ENCODE results near the gene TMOD4. TPM values are rescaled to one million over a fixed set of nuclear protein-coding genes. Genes with fewer than 3 reads are reported as not detected.

The TMOD4 gene
- total and polyA plus RNA-seq, 5 experiments from 2014 or later: 0.50 to 4.6 (median 1.3) TPM; not detected in 1

DNA sequence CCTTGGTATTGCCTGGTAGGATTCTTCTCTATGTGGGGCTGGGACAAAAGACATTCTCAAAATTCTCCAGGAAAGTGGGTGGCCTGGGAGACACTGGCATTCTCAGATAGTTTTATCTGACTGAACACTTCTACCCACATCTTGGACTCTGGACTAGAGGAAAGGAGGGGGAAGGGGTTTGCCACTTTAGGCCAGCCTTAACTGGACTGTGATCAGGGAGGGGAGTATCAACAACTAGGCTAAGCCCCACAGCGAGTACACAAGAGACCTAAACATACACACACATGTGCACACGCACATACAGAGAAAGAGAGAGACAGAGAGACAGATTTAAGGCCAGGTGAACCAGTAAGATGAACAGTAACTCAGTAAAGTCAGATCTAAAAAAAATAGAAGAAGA lies 28.1 kb downstream of the TMOD4 start:
- DNase-seq (no peak), ATAC-seq (no peak)
- H3K9me3 Mint-ChIP-seq: no peaks in the 10 kb centered on the region
- peak overlapping the region in 5 of 10 donors; percentile 4 to 97 (median 56) for H3K27ac Mint-ChIP-seq
- POLR2A ChIA-PET: interaction anchor here (0.6 to 4.4 kb wide), 3 partner anchors 13 to 108 kb away, joined by 3 to 20 read pairs (median 5); no protein-coding TSS in a partner anchor
- H3K27me3 Mint-ChIP-seq: no peaks in the 10 kb centered on the region
- peaks cover 11 to 23% (median 14%) of the 10 kb centered on the region in 4 donors for H3K4me1 Mint-ChIP-seq
- no peaks in the 10 kb centered on the region for H3K36me3 Mint-ChIP-seq
- peak overlapping the region in 9 of 10 donors; percentile 91 to 99 (median 97) for H3K4me3 Mint-ChIP-seq

GRCh38 chr1:151147132-151147503 lies 28.7 kb downstream of the TMOD4 start:
- Mint-ChIP-seq H3K4me1 (peaks cover 11 to 23% (median 14%) of the 10 kb centered on the region in 4 donors), H3K36me3 (no peaks in the 10 kb centered on the region), H3K27me3 (no peaks in the 10 kb centered on the region), H3K4me3 (peak overlapping the region; percentile 91 to 100 (median 97)), H3K9me3 (no peaks in the 10 kb centered on the region), H3K27ac (peak overlapping the region; percentile 30 to 97 (median 82))
- DNase-seq: no peak
- no peak for ATAC-seq
- POLR2A ChIA-PET: interaction anchor here (1.5 to 4.4 kb wide), 2 partner anchors 9 to 16 kb away, joined by 10 to 20 read pairs; partner anchors contain the start of gene TNFAIP8L2

DNA sequence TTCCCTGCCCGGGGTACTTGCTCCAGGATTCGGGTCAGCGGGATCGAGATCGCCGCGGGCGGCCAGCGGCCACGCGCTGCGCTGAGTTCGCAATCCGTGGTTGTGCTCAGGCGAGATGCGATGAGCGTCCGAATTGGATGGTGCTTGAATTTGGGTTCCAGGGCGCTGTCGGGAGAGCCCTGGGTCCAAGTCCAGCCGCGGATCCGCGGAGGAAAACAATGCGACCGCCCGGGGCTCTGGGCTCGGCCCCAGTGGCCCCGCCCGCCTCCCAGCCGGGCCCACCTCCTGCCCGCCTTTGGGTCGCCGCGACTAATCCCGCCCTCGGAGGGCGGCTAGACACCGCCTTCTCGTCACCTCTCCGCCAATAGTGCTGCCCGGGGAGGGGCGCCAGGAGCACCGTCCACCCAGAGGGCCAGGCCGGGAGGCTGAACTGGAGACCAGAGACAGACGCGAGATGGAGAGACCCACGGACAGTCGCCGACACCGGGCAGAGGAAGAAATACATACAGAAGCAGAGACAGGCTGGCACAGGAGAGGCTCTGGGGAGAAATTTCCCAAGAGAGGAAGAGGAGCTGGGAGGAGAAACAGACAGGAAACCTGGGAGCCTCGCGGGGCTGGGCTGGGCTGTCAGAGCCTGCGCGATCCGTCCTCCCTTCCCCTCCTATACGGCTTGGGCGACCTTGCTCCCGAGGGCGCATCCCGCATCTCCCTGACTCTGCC lies 29.2 kb downstream of the TMOD4 start, which contains the start of gene SEMA6C:
SEMA6C (minus strand) TSS at position 220 of the 720 bp plus-strand sequence. CDS start 4,010 bp downstream, outside the sequence.
- POLR2A ChIA-PET: interaction anchor here (0.6 to 4.4 kb wide), 4 partner anchors 10 to 221 kb away, joined by 3 to 20 read pairs (median 6); partner anchors contain the start of genes SETDB1 and TNFAIP8L2
- H3K27ac Mint-ChIP-seq: peak within 1 kb of the TSS; percentile 61 to 97 (median 86)

DNA sequence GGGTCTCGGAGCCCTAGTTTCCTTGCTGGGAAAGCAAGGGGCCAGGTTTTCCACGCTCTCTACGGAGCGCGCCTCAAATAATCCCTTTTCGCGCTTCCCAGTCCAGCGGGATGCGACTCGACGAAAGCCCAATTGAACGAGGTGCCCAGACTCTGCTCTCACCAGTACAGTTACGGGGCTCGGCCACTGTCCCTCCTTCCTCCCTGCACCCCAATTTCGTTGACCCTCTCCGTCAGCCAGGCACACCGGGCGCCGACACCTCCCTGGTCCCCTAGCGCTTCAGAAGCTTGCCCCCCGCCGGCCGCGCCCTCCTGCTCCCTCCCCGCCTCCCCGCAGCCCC lies 29.7 kb downstream of the TMOD4 start:
- Mint-ChIP-seq H3K27me3 (no peaks in the 10 kb centered on the region), H3K27ac (peak overlapping the region in 6 of 10 donors; percentile 47 to 97 (median 92)), H3K9me3 (no peaks in the 10 kb centered on the region), H3K4me3 (peak overlapping the region; percentile 91 to 100 (median 97)), H3K36me3 (no peaks in the 10 kb centered on the region), H3K4me1 (peaks cover 11 to 23% (median 14%) of the 10 kb centered on the region in 4 donors)
- DNase-seq (peak in 1 of 10 donors; percentile 9), ATAC-seq (peak; percentile 9 to 23)
- POLR2A ChIA-PET: interaction anchor here (0.6 to 4.4 kb wide), 4 partner anchors 10 to 220 kb away, joined by 3 to 20 read pairs (median 6); partner anchors contain the start of genes SETDB1 and TNFAIP8L2

More for the DNA sequence above, 29.2 kb downstream of the TMOD4 start, which contains the start of gene SEMA6C:
- peak; percentile 74 to 90 (median 82) for DNase-seq
- Mint-ChIP-seq H3K27me3 (no peaks in the 10 kb centered on the region), H3K9me3 (no peaks in the 10 kb centered on the region), H3K36me3 (no peaks in the 10 kb centered on the region), H3K4me1 (peaks cover 11 to 23% (median 14%) of the 10 kb centered on the region in 4 donors), H3K4me3 (peak within 1 kb of the TSS; percentile 91 to 100 (median 97))
- ATAC-seq: peak; percentile 98 to 99

DNA sequence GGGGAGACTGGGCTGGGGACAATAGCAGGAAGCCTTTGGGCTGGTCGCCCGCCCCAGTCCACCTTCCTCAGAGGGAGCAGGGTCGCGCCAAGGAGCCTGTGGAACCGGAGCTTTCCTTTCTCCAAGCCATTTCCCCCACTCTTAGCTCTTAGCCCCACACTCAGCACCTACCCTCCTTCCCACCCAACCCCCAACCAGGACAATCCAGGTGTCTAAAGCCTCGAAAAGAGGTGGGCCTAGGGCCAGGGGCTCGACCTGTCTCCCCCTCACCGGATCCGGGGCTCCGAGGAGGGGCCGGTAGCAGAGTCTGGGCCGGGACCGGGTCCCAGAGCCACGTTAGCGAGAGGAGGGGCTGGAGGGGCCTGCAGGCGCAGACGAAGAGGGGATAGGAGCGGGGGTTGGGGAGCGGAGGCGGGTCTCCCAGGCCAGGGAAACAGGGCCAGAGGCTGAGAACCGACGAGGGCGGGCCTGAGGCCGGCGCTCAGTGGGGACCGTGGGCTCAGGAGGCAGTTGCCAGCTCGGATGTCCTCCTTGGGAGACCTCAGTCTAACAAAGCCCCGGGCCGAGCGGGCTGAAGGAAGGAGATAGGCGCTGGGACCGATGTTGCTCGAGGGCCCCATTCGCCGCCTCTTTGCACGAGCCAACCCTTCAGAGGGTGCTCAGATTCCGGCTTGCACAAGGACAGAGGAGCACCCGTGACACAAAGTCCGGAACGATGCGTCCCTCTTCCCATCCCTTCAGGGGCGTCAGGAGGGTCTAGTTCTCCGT lies 30.3 kb downstream of the TMOD4 start:
- POLR2A ChIA-PET: interaction anchor here (0.6 to 4.4 kb wide), 5 partner anchors 12 to 220 kb away, joined by 3 to 20 read pairs (median 3); partner anchors contain the start of gene SETDB1
- no peaks in the 10 kb centered on the region for H3K36me3 Mint-ChIP-seq

GRCh38 chr1:151144474-151145303 lies 31.1 kb downstream of the TMOD4 start:
- POLR2A ChIA-PET: interaction anchor here (0.6 to 4.4 kb wide), 5 partner anchors 13 to 29 kb away, joined by 3 to 24 read pairs (median 6); no protein-coding TSS in a partner anchor
- H3K4me1 Mint-ChIP-seq: peaks cover 11 to 23% (median 14%) of the 10 kb centered on the region in 4 donors
- H3K36me3 Mint-ChIP-seq: no peaks in the 10 kb centered on the region
- peak overlapping the region in 9 of 10 donors; percentile 2 to 99 (median 50) for H3K4me3 Mint-ChIP-seq
- H3K27me3 Mint-ChIP-seq: no peaks in the 10 kb centered on the region
- DNase-seq (no peak), ATAC-seq (no peak)
- H3K27ac Mint-ChIP-seq: peak overlapping the region in 1 of 10 donors; percentile 25
- H3K9me3 Mint-ChIP-seq: no peaks in the 10 kb centered on the region

More for the DNA sequence above, 30.3 kb downstream of the TMOD4 start:
- peak overlapping the region in 4 of 10 donors; percentile 47 to 97 (median 78) for H3K27ac Mint-ChIP-seq
- H3K4me3 Mint-ChIP-seq: peak overlapping the region; percentile 91 to 100 (median 97)
- ATAC-seq (peak; percentile 18 to 21), DNase-seq (peak in 2 of 10 donors; percentile 29 to 39)
- H3K27me3 Mint-ChIP-seq: no peaks in the 10 kb centered on the region
- H3K4me1 Mint-ChIP-seq: peaks cover 11 to 23% (median 14%) of the 10 kb centered on the region in 4 donors
- H3K9me3 Mint-ChIP-seq: no peaks in the 10 kb centered on the region

GRCh38 chr1:151143986-151144385 lies 31.8 kb downstream of the TMOD4 start:
- peaks cover 11 to 23% (median 14%) of the 10 kb centered on the region in 4 donors for H3K4me1 Mint-ChIP-seq
- H3K27me3 Mint-ChIP-seq: no peaks in the 10 kb centered on the region
- ATAC-seq: no peak
- no peaks in the 10 kb centered on the region for H3K36me3 Mint-ChIP-seq
- POLR2A ChIA-PET: interaction anchor here (1.1 to 3.9 kb wide), 2 partner anchors 12 to 86 kb away, joined by 5 to 24 read pairs; no protein-coding TSS in a partner anchor
- DNase-seq: no peak
- H3K27ac Mint-ChIP-seq: no peak overlapping the region
- H3K4me3 Mint-ChIP-seq: no peak overlapping the region
- H3K9me3 Mint-ChIP-seq: no peaks in the 10 kb centered on the region

GRCh38 chr1:151143057-151143435 lies 32.7 kb downstream of the TMOD4 start:
- Mint-ChIP-seq H3K9me3 (no peaks in the 10 kb centered on the region), H3K27me3 (no peaks in the 10 kb centered on the region), H3K27ac (no peak overlapping the region), H3K36me3 (no peaks in the 10 kb centered on the region), H3K4me3 (no peak overlapping the region), H3K4me1 (peaks cover 11 to 23% (median 14%) of the 10 kb centered on the region in 4 donors)
- POLR2A ChIA-PET: interaction anchor here (1.1 to 3.9 kb wide), 2 partner anchors 11 to 85 kb away, joined by 5 to 24 read pairs; no protein-coding TSS in a partner anchor
- ATAC-seq (no peak), DNase-seq (no peak)

- Mint-ChIP-seq H3K4me3 (no peak overlapping the region), H3K4me1 (peaks cover 11 to 21% (median 14%) of the 10 kb centered on the region in 4 donors), H3K9me3 (no peaks in the 10 kb centered on the region), H3K27me3 (no peaks in the 10 kb centered on the region), H3K36me3 (no peaks in the 10 kb centered on the region), H3K27ac (no peak overlapping the region)
- ATAC-seq (no peak), DNase-seq (no peak)
- POLR2A ChIA-PET: interaction anchor here (3.9 kb wide), 1 partner anchor 11 kb away, joined by 24 read pairs; no protein-coding TSS in a partner anchor
These were observed 33.2 kb downstream of the TMOD4 start for GRCh38 chr1:151142411-151143056.

DNA sequence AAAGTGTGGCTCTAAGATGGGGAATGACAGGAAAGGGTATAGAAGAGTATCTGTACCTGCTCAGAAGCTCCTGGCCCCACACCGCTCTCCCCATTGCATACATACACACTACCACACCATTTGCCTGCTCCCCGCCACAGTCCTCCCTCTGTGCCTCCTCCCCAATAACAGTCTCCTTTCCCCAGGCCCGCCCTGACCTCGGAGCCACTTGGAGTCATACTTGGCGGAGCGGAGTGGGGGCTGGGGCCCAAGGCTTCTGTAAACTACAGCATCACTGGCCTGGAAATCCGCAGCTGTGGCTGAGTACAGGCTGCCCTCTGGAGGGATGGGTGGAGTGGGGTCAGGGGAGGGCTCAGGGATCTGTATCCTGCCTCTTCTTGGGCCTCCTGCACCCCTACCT lies 38.0 kb downstream of the TMOD4 start:
- peaks cover 0 to 8% (median 2%) of the 10 kb centered on the region in 4 donors for H3K4me1 Mint-ChIP-seq
- H3K4me3 Mint-ChIP-seq: peak overlapping the region in 1 of 10 donors; percentile 39
- no peaks in the 10 kb centered on the region for H3K9me3 Mint-ChIP-seq
- H3K36me3 Mint-ChIP-seq: no peaks in the 10 kb centered on the region
- no peak overlapping the region for H3K27ac Mint-ChIP-seq
- POLR2A ChIA-PET: interaction anchor here (0.6 kb wide), 1 partner anchor 10 kb away, joined by 6 read pairs; no protein-coding TSS in a partner anchor
- H3K27me3 Mint-ChIP-seq: no peaks in the 10 kb centered on the region
- ATAC-seq (no peak), DNase-seq (no peak)

All from naive thymus-derived CD8-positive, alpha-beta T cell (primary cell).